Colonic mucosa (tissue), 4 donors: Measurements from ENCODE around the gene GABPB2. TPM values are rescaled to one million over a fixed set of nuclear protein-coding genes. Genes with fewer than 3 reads are reported as not detected.

Source experiments
- DNase-seq: peaks from one replicate; pipeline ENCODE4 v3.0.0-alpha.2; 2020
- H3K27ac ChIP-seq: fragments of 200-600 bp; one replicate; pipeline ENCODE4 v1.8.0; 2021
- H3K27me3 ChIP-seq: fragments of 200-600 bp; one replicate; pipeline ENCODE4 v1.8.0; 2021
- H3K36me3 ChIP-seq: fragments of 200-600 bp; one replicate; pipeline ENCODE4 v1.8.0; 2021
- H3K4me1 ChIP-seq: fragments of 200-600 bp; one replicate; pipeline ENCODE4 v1.8.0; 2021; ENCODE audit warnings: mild to moderate bottlenecking
- H3K4me3 ChIP-seq: fragments of 200-600 bp; one replicate; pipeline ENCODE4 v1.8.0; 2021
- H3K9ac ChIP-seq, 2 donors: one replicate each; pipeline ENCODE4 v1.7.0; 2013; ENCODE audit warnings: control low read depth in 2 of 2, low read depth in 2 of 2, low read length in 2 of 2
- H3K9me3 ChIP-seq: fragments of 200-600 bp; one replicate; pipeline ENCODE4 v1.8.0; 2021
- CTCF ChIP-seq: fragments of 200-600 bp; IDR thresholded peaks from one replicate; pipeline ENCODE4 v1.8.0; 2022; ENCODE audit warnings: antibody characterized with exemption, mild to moderate bottlenecking
- intact Hi-C: fragments of 100-400 bp; cut with DNase I; formaldehyde crosslinking; loops from one replicate; pipeline ENCODE4 v1.14.1; 2022
- total RNA-seq, 2 donors: library from RNA; stranded (reverse); fragmentation: NEBNext Ultra II Directional in 1 of 2; extraction: Animal tissue kit (Norgen Biotek cat#: 25700) in 1 of 2; gene quantifications; one replicate each; pipeline ENCODE4 v1.2.1, GENCODE V29; 2021
- donor health status: healthy.
- donor health status: DM: no; HTN: no; CAD: no.
- donor health status: DM: no; HTN: no; CAD: no.

GABPB2 gene
- total RNA-seq, 2 donors from 2014 or later: 13.1 to 15.2 TPM

GRCh38 chr1:151047925-151048644, 22.5 kb upstream of the GABPB2 start:
- peak overlapping the region; percentile 62 for H3K4me3 ChIP-seq
- H3K36me3 ChIP-seq: peaks cover 8% of the 10 kb centered on the region
- H3K9me3 ChIP-seq: no peaks in the 10 kb centered on the region
- TF ChIP-seq CTCF: no peak
- H3K27ac ChIP-seq: peak overlapping the region; percentile 74
- H3K9ac ChIP-seq: peak overlapping the region; percentile 77 to 79
- intact Hi-C loops: no loop called here
- H3K27me3 ChIP-seq: no peaks in the 10 kb centered on the region
- H3K4me1 ChIP-seq: peaks cover 7% of the 10 kb centered on the region
- DNase-seq: peak; percentile 76

GRCh38 chr1:151048645-151049032, 21.9 kb upstream of the GABPB2 start:
- DNase-seq: no peak
- intact Hi-C loops: no loop called here
- H3K9ac ChIP-seq: peak overlapping the region; percentile 77 to 79
- no peaks in the 10 kb centered on the region for H3K27me3 ChIP-seq
- H3K9me3 ChIP-seq: no peaks in the 10 kb centered on the region
- peaks cover 7% of the 10 kb centered on the region for H3K4me1 ChIP-seq
- TF ChIP-seq CTCF: peak; percentile 40
- H3K4me3 ChIP-seq: peak overlapping the region; percentile 62
- peak overlapping the region; percentile 74 for H3K27ac ChIP-seq
- H3K36me3 ChIP-seq: peaks cover 14% of the 10 kb centered on the region

GRCh38 chr1:151049458-151049857, 21.1 kb upstream of the GABPB2 start:
- no peak for TF ChIP-seq CTCF
- intact Hi-C loops: no loop called here
- Histone ChIP-seq H3K27ac (no peak overlapping the region), H3K4me1 (peaks cover 7% of the 10 kb centered on the region), H3K4me3 (no peak overlapping the region), H3K9me3 (no peaks in the 10 kb centered on the region), H3K9ac (no peak overlapping the region), H3K27me3 (no peaks in the 10 kb centered on the region), H3K36me3 (peaks cover 22% of the 10 kb centered on the region)
- DNase-seq: no peak

- no peaks in the 10 kb centered on the region for H3K9me3 ChIP-seq
- no peak for DNase-seq
- no peaks in the 10 kb centered on the region for H3K27me3 ChIP-seq
- no peak for TF ChIP-seq CTCF
- intact Hi-C loops: no loop called here
- peaks cover 7% of the 10 kb centered on the region for H3K4me1 ChIP-seq
- no peak overlapping the region for H3K4me3 ChIP-seq
- H3K27ac ChIP-seq: no peak overlapping the region
- H3K36me3 ChIP-seq: peaks cover 29% of the 10 kb centered on the region
- no peak overlapping the region for H3K9ac ChIP-seq
Measured at GRCh38 chr1:151050051-151050688, 20.4 kb upstream of the GABPB2 start.

GRCh38 chr1:151051356-151052009, 19.1 kb upstream of the GABPB2 start:
- peaks cover 34% of the 10 kb centered on the region for H3K36me3 ChIP-seq
- no peaks in the 10 kb centered on the region for H3K9me3 ChIP-seq
- TF ChIP-seq CTCF: no peak
- no peak for DNase-seq
- H3K4me1 ChIP-seq: peaks cover 7% of the 10 kb centered on the region
- H3K9ac ChIP-seq: no peak overlapping the region
- no peak overlapping the region for H3K4me3 ChIP-seq
- H3K27ac ChIP-seq: no peak overlapping the region
- no peaks in the 10 kb centered on the region for H3K27me3 ChIP-seq
- intact Hi-C loops: no loop called here
